Tibial artery (tissue), 4 donors: ENCODE results near the gene TLL1.

ENCODE experiments used
- DNase-seq, 2 donors: peaks; one replicate each; pipeline ENCODE4 v3.0.0-alpha.2; 2019
- H3K27ac ChIP-seq, 2 donors: fragments of 200-600 bp; sonication (generic) in 1 of 2; 1 replicate in 1 of 2; 2 replicates in 1 of 2; pipeline ENCODE4 v1.5.1; 2018 to 2019; ENCODE audit warnings: mild to moderate bottlenecking in 1 of 2
- H3K27me3 ChIP-seq, 2 donors: fragments of 200-600 bp; sonication (generic) in 1 of 2; one replicate each; pipeline versions ENCODE4 v1.5.1 to v1.6.0; 2016 to 2019
- H3K36me3 ChIP-seq, 3 donors: fragments of 200-600 bp; sonication (generic) in 2 of 3; one replicate each; pipeline ENCODE4 v1.5.1; 2016 to 2019; ENCODE audit warnings: mild to moderate bottlenecking in 2 of 3
- H3K4me1 ChIP-seq, 4 donors: fragments of 200-600 bp; sonication (generic) in 2 of 4; 1 replicate in 3 of 4; 2 replicates in 1 of 4; pipeline ENCODE4 v1.5.1; 2016 to 2019
- H3K4me3 ChIP-seq, 2 donors: fragments of 200-600 bp; sonication (generic) in 1 of 2; 1 replicate in 1 of 2; 2 replicates in 1 of 2; pipeline ENCODE4 v1.5.1; 2018 to 2019; ENCODE audit warnings: mild to moderate bottlenecking in 2 of 2
- H3K9me3 ChIP-seq, 3 donors: fragments of 200-600 bp; sonication (generic) in 1 of 3; one replicate each; pipeline ENCODE4 v1.5.1; 2016 to 2019
- CTCF ChIP-seq, 2 experiments: fragments of 200-600 bp in 1 of 2; fragments of 450-650 bp in 1 of 2; IDR thresholded peaks; one replicate each; pipeline ENCODE4 v1.5.1; 2017 to 2019; ENCODE audit warnings: antibody characterized with exemption in 2 of 2, mild to moderate bottlenecking in 1 of 2, moderate library complexity in 1 of 2
- intact Hi-C: fragments of 100-400 bp; cut with DNase I; formaldehyde crosslinking; loops from one replicate; pipeline ENCODE4 v1.15.0; 2023; ENCODE audit warnings: low total_unique reads

Gene TLL1

GRCh38 chr4:165838575-165838974, 34.5 kb upstream of the TLL1 start:
- Histone ChIP-seq H3K36me3 (no peaks in the 10 kb centered on the region), H3K9me3 (no peaks in the 10 kb centered on the region), H3K4me1 (no peaks in the 10 kb centered on the region), H3K4me3 (no peak overlapping the region), H3K27me3 (no peaks in the 10 kb centered on the region), H3K27ac (no peak overlapping the region)
- no peak for TF ChIP-seq CTCF (IDR thresholded peaks at IDR 0.05)
- DNase-seq, result no peak
- intact Hi-C loops, result no loop called here

- no peak for TF ChIP-seq CTCF (IDR thresholded peaks at IDR 0.05)
- Histone ChIP-seq H3K36me3 (no peaks in the 10 kb centered on the region), H3K4me1 (no peaks in the 10 kb centered on the region), H3K9me3 (no peaks in the 10 kb centered on the region), H3K27me3 (no peaks in the 10 kb centered on the region), H3K4me3 (no peak overlapping the region), H3K27ac (no peak overlapping the region)
- intact Hi-C loops, result no loop called here
- DNase-seq, result no peak
Observed at GRCh38 chr4:165839615-165840333, 33.3 kb upstream of the TLL1 start.

GRCh38 chr4:165842684-165843083, 30.4 kb upstream of the TLL1 start:
- no peak for DNase-seq
- Histone ChIP-seq H3K27ac (no peak overlapping the region), H3K4me1 (no peaks in the 10 kb centered on the region), H3K4me3 (no peak overlapping the region), H3K36me3 (no peaks in the 10 kb centered on the region), H3K27me3 (no peaks in the 10 kb centered on the region), H3K9me3 (no peaks in the 10 kb centered on the region)
- intact Hi-C loops, result no loop called here
- TF ChIP-seq CTCF (IDR thresholded peaks at IDR 0.05), result no peak

DNA sequence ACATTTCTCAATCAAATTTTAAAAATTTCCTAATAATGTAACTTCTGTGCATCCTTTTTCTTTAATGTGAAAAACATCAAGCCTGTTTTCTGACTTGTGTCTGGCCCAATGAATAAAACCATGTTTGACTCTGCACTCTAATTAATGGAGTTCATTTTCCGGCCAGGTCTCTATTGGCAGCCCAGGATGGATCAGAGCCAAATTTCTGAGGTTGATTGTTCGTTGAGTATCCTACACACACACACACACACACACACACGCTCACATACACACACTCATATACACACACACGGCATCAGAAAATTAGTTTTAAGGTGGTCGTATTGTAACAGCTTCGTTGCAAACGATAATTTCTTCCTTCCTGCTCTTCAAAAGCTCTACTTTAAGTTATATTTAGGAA, 28.9 kb upstream of the TLL1 start:
- Histone ChIP-seq H3K27ac (no peak overlapping the region), H3K9me3 (no peaks in the 10 kb centered on the region), H3K4me1 (no peaks in the 10 kb centered on the region), H3K27me3 (no peaks in the 10 kb centered on the region), H3K36me3 (no peaks in the 10 kb centered on the region), H3K4me3 (no peak overlapping the region)
- DNase-seq, result no peak
- TF ChIP-seq CTCF (IDR thresholded peaks at IDR 0.05), result no peak
- intact Hi-C loops, result no loop called here

GRCh38 chr4:165851256-165851655, 21.8 kb upstream of the TLL1 start:
- no peak overlapping the region for H3K27ac ChIP-seq
- no peaks in the 10 kb centered on the region for H3K27me3 ChIP-seq
- H3K36me3 ChIP-seq, result no peaks in the 10 kb centered on the region
- no peaks in the 10 kb centered on the region for H3K4me1 ChIP-seq
- no peak overlapping the region for H3K4me3 ChIP-seq
- intact Hi-C loops, result no loop called here
- no peaks in the 10 kb centered on the region for H3K9me3 ChIP-seq
- no peak for TF ChIP-seq CTCF (IDR thresholded peaks at IDR 0.05)
- DNase-seq, result no peak

DNA sequence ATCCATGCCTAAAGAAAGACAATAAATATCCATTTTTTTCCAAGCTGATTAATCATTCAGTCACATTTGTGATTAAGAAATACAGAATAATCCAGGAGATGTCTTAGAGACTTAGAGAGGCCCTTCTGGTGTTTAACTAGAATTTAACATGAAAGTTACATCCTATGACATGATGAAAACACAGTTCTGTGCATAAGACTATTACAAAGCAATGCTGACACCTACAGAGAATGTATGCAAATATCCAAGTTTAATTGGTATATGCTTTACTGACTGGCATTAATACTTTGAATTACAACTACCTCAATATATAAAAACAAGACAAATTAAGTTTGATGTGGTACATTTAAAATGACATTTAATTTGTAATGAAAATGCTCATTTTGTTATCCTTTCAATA, 17.8 kb upstream of the TLL1 start:
- H3K27ac ChIP-seq, result no peak overlapping the region
- no peaks in the 10 kb centered on the region for H3K4me1 ChIP-seq
- intact Hi-C loops, result no loop called here
- no peak overlapping the region for H3K4me3 ChIP-seq
- H3K9me3 ChIP-seq, result no peaks in the 10 kb centered on the region
- H3K36me3 ChIP-seq, result no peaks in the 10 kb centered on the region
- no peaks in the 10 kb centered on the region for H3K27me3 ChIP-seq
- TF ChIP-seq CTCF (IDR thresholded peaks at IDR 0.05), result no peak
- no peak for DNase-seq
